Caco-2 (cell line): ENCODE data around the gene DHRS11. TPM values are rescaled to one million over a fixed set of nuclear protein-coding genes. Genes with fewer than 3 reads are reported as not detected.
A peak's percentile ranks its signal among the peaks of the same experiment; 100 is the strongest.

Experiments used
- BruUV-seq: library from RNA; stranded (reverse); fragments of 400-500 nt; replicated peaks from 2 replicates; lab custom pipeline; 2021; lab: Mats Ljungman, UMichigan
- CTCF ChIA-PET: fragments of 300-600 bp; sonication (Branson Sonifier 250); formaldehyde crosslinking; loops from one replicate; lab custom pipeline; 2022; ENCODE audit warnings: antibody characterized with exemption; lab: Charles Lee
- POLR2A ChIA-PET: fragments of 300-600 bp; sonication (Branson Sonifier 250); formaldehyde crosslinking; loops from one replicate; lab custom pipeline; 2022; ENCODE audit warnings: antibody characterized with exemption; lab: Charles Lee
- DNase-seq, 2 experiments: peaks; one replicate each; pipeline versions ENCODE4 v3.0.0 to v3.0.0-alpha.2; 2020 to 2022
- H3K27me3 ChIP-seq: replicated peaks from 2 replicates; pipeline ENCODE4 v1.6.0; 2011; ENCODE audit warnings: low read length; ENCODE audit not compliant: control insufficient read depth, insufficient read depth
- H3K36me3 ChIP-seq: 2 replicates; pipeline ENCODE4 v1.5.1; 2011; ENCODE audit warnings: low read length; ENCODE audit not compliant: control insufficient read depth, insufficient read depth
- H3K4me1 ChIP-seq: fragments of 250-450 bp; sonication (Bioruptor Pico); 2 replicates; pipeline ENCODE4 v1.5.1; 2020; ENCODE audit warnings: mild to moderate bottlenecking
- H3K4me3 ChIP-seq: 2 replicates; pipeline ENCODE4 v1.5.1; 2011; ENCODE audit warnings: low read depth, mild to moderate bottlenecking, control low read depth, low read length
- H3K9me3 ChIP-seq: fragments of 250-450 bp; sonication (Bioruptor Pico); 2 replicates; pipeline ENCODE4 v1.5.1; 2020; ENCODE audit warnings: mild to moderate bottlenecking, moderate library complexity
- H3K27ac Mint-ChIP-seq: one replicate; pipeline ENCODE4 v1.8.0; 2022; ENCODE audit warnings: mixed read lengths; ENCODE audit not compliant: unreplicated experiment
- H3K27me3 Mint-ChIP-seq: one replicate; pipeline ENCODE4 v1.8.0; 2022; ENCODE audit warnings: mixed read lengths; ENCODE audit not compliant: insufficient read depth, unreplicated experiment
- H3K36me3 Mint-ChIP-seq: one replicate; pipeline ENCODE4 v1.8.0; 2022; ENCODE audit warnings: mild to moderate bottlenecking, mixed read lengths; ENCODE audit not compliant: insufficient read depth, unreplicated experiment
- H3K4me1 Mint-ChIP-seq: one replicate; pipeline ENCODE4 v1.8.0; 2022; ENCODE audit warnings: low read depth, mixed read lengths; ENCODE audit not compliant: unreplicated experiment
- H3K4me3 Mint-ChIP-seq: one replicate; pipeline ENCODE4 v1.8.0; 2022; ENCODE audit warnings: mild to moderate bottlenecking, moderate library complexity, mixed read lengths; ENCODE audit not compliant: unreplicated experiment
- H3K9me3 Mint-ChIP-seq: one replicate; pipeline ENCODE4 v1.8.0; 2022; ENCODE audit warnings: mixed read lengths; ENCODE audit not compliant: unreplicated experiment
- CTCF ChIP-seq, 2 experiments: fragments of 200-600 bp in 1 of 2; IDR thresholded peaks; 1 replicate in 1 of 2; 2 replicates in 1 of 2; pipeline versions ENCODE4 v1.5.1 to v1.8.0; 2011 to 2022; ENCODE audit warnings: antibody characterized with exemption in 1 of 2, control low read depth in 1 of 2, inconsistent platforms in 1 of 2, low read depth in 1 of 2, low read length in 1 of 2, mild to moderate bottlenecking in 1 of 2, moderate library complexity in 1 of 2; ENCODE audit not compliant: insufficient read depth in 1 of 2, severe bottlenecking in 1 of 2, unreplicated experiment in 1 of 2
- intact Hi-C: fragments of 100-400 bp; cut with micrococcal nuclease; formaldehyde crosslinking; loops from one replicate; pipeline ENCODE4 v1.10.0; 2022; ENCODE audit not compliant: unreplicated experiment
- total RNA-seq: library from RNA; stranded (reverse); gene quantifications from 2 replicates; pipeline ENCODE4 v1.2.3, GENCODE V29; 2022

The DHRS11 gene
- total RNA-seq, 1 experiment from 2014 or later, result 44.7 TPM

DNA sequence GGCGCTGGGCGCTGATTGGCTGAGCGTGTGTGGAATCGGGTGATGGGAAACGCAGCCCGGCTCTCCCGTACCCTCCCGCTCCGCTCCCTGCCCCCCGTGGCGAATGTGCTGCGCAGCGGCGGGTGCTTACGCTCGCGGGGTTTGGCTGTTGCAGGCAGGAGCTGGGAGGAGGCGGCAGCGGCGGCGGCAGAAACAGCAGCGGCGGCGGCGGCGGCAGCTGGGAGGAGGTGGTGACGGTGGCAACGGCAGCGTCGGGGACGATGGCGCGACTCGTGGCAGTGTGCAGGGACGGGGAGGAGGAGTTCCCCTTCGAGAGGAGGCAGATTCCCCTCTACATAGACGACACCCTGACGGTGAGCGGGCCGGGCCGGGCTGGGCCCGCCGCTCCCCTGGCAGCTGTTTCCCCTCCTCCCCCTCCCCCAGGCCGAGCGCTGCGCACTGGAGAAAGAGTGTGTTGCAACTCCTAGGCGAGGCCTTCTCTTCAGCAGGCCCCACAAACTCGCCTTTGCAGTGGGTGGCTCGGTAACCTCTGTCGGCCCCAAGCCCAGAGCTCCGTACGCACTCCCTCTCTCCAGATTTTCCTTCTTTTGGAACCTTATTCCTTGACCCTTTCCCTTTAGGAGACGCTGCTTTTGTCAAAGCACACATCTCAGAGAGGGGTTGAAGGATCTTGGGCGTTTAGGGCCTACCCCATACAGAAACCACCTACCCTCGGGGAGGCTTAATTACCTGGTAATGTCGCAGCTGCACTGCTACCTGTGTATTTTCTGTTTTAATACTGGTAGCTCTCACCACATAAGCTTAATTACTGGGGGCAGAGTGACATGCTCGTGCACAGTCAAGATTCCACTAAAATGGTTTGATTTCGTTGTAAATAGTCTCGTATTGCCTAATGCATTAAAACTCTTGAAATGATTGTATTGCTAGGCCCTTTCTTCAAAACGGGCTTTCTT, 45.9 kb upstream of the DHRS11 start:
- ChIA-PET POLR2A (interaction anchor here (0.6 to 2.4 kb wide), 7 partner anchors 8 to 63 kb away, joined by 3 to 19 read pairs (median 16); partner anchors contain the start of genes DHRS11, MRM1, MYO19 and PIGW), CTCF (interaction anchor here (1.5 kb wide), 1 partner anchor 11 kb away, joined by 16 read pairs; the partner anchor contains the start of genes MYO19 and PIGW)
- TF ChIP-seq CTCF (IDR thresholded peaks at IDR 0.05; ENCODE audit: insufficient read depth in 1 of 2, low read depth in 1 of 2, low read length in 1 of 2, severe bottlenecking in 1 of 2, unreplicated experiment in 1 of 2), result no peak
- Mint-ChIP-seq H3K4me3 (peak overlapping the region; percentile 92), H3K36me3 (peaks cover 59% of the 10 kb centered on the region), H3K9me3 (no peaks in the 10 kb centered on the region), H3K4me1 (peaks cover 13% of the 10 kb centered on the region), H3K27ac (peak overlapping the region; percentile 97), H3K27me3 (no peaks in the 10 kb centered on the region)
- Histone ChIP-seq H3K9me3 (no peaks in the 10 kb centered on the region), H3K27me3 (no peaks in the 10 kb centered on the region), H3K4me1 (peaks cover 23% of the 10 kb centered on the region), H3K36me3 (no peaks in the 10 kb centered on the region), H3K4me3 (peak overlapping the region; percentile 51)
- intact Hi-C loops, result loop anchor here (5.0 kb wide), 1 partner anchor 47 kb away; the partner anchor contains the start of gene DHRS11
- DNase-seq, result peak; percentile 99
- BruUV-seq, result TSS peak; percentile 33

- Histone ChIP-seq H3K27me3 (no peaks in the 10 kb centered on the region), H3K4me3 (peak overlapping the region; percentile 51), H3K36me3 (no peaks in the 10 kb centered on the region), H3K4me1 (peaks cover 25% of the 10 kb centered on the region), H3K9me3 (no peaks in the 10 kb centered on the region)
- POLR2A ChIA-PET, result interaction anchor here (0.9 to 2.4 kb wide), 3 partner anchors 12 to 46 kb away, joined by 3 to 19 read pairs (median 16); partner anchors contain the start of genes DHRS11, MYO19 and PIGW
- Mint-ChIP-seq H3K4me1 (peaks cover 16% of the 10 kb centered on the region), H3K9me3 (no peaks in the 10 kb centered on the region), H3K36me3 (peaks cover 65% of the 10 kb centered on the region), H3K27ac (peak overlapping the region; percentile 97), H3K27me3 (no peaks in the 10 kb centered on the region), H3K4me3 (peak overlapping the region; percentile 92)
- intact Hi-C loops, result loop anchor here (5.0 kb wide), 1 partner anchor 46 kb away; the partner anchor contains the start of gene DHRS11
- no peak for TF ChIP-seq CTCF (IDR thresholded peaks at IDR 0.05; ENCODE audit: insufficient read depth in 1 of 2, low read depth in 1 of 2, low read length in 1 of 2, severe bottlenecking in 1 of 2, unreplicated experiment in 1 of 2)
- DNase-seq, result no peak
- no TSS peak for BruUV-seq
- CTCF ChIA-PET, result no interaction called here
These were observed 45.1 kb upstream of the DHRS11 start for GRCh38 chr17:36546418-36547093.

DNA sequence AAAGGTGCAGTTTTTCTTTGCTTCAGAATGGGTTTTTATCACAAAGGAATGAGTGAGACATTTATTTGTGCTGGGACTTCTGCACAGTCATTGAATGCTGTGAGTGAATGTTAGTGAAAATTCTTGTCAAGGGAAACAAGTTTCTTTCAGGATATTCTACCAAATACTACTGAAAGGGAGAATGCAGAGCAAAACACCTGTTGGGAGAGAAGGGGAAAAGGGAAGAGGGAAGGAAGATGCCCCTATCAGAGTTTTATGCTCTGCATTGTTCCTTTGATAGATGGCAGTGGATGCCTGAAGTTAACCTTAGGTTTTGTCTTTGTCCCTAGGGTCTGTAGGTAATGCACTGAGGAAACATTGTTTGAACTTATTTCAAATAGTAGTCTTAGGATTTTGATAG, 43.9 kb upstream of the DHRS11 start:
- H3K36me3 Mint-ChIP-seq, result peaks cover 68% of the 10 kb centered on the region
- H3K9me3 Mint-ChIP-seq, result no peaks in the 10 kb centered on the region
- no peaks in the 10 kb centered on the region for H3K36me3 ChIP-seq
- peak overlapping the region; percentile 97 for H3K27ac Mint-ChIP-seq
- DNase-seq, result no peak
- H3K9me3 ChIP-seq, result no peaks in the 10 kb centered on the region
- peak overlapping the region; percentile 14 for H3K4me3 Mint-ChIP-seq
- H3K4me3 ChIP-seq, result no peak overlapping the region
- POLR2A ChIA-PET, result no interaction called here
- intact Hi-C loops, result loop anchor here (5.0 kb wide), 1 partner anchor 45 kb away; the partner anchor contains the start of gene DHRS11
- no peak for TF ChIP-seq CTCF (IDR thresholded peaks at IDR 0.05; ENCODE audit: insufficient read depth in 1 of 2, low read depth in 1 of 2, low read length in 1 of 2, severe bottlenecking in 1 of 2, unreplicated experiment in 1 of 2)
- peaks cover 25% of the 10 kb centered on the region for H3K4me1 ChIP-seq
- CTCF ChIA-PET, result no interaction called here
- H3K27me3 Mint-ChIP-seq, result no peaks in the 10 kb centered on the region
- H3K27me3 ChIP-seq, result no peaks in the 10 kb centered on the region
- BruUV-seq, result no TSS peak
- H3K4me1 Mint-ChIP-seq, result peaks cover 16% of the 10 kb centered on the region
